Esophagus muscularis mucosa (tissue), 4 donors: ENCODE measurements around the gene VSIG1. TPM values are rescaled to one million over a fixed set of nuclear protein-coding genes. Genes with fewer than 3 reads are reported as not detected.

Source experiments
- DNase-seq: peaks from one replicate; pipeline ENCODE4 v3.0.0-alpha.2; 2017; ENCODE audit errors: extremely low spot score
- H3K27ac ChIP-seq, 4 donors: fragments of 200-600 bp; sonication (generic); replicated peaks in 1 of 4; 1 replicate in 3 of 4; 2 replicates in 1 of 4; pipeline ENCODE4 v1.5.1; 2016 to 2019; ENCODE audit warnings: mild to moderate bottlenecking in 1 of 4
- H3K27me3 ChIP-seq, 4 donors: fragments of 200-600 bp; sonication (generic); one replicate each; pipeline versions ENCODE4 v1.5.1 to v1.6.0; 2016 to 2019
- H3K36me3 ChIP-seq, 4 donors: fragments of 200-600 bp; sonication (generic); one replicate each; pipeline ENCODE4 v1.5.1; 2016 to 2019
- H3K4me1 ChIP-seq, 4 donors: fragments of 200-600 bp; sonication (generic); one replicate each; pipeline ENCODE4 v1.5.1; 2016 to 2019
- H3K4me3 ChIP-seq, 4 donors: fragments of 200-600 bp; sonication (generic); 1 replicate in 2 of 4; 2 replicates in 2 of 4; pipeline ENCODE4 v1.5.1; 2016 to 2019; ENCODE audit warnings: mild to moderate bottlenecking in 4 of 4, moderate library complexity in 1 of 4
- H3K9me3 ChIP-seq, 4 donors: fragments of 200-600 bp; sonication (generic); 1 replicate in 3 of 4; 2 replicates in 1 of 4; pipeline ENCODE4 v1.5.1; 2016 to 2019
- CTCF ChIP-seq, 3 experiments: fragments of 200-600 bp in 2 of 3; fragments of 450-650 bp in 1 of 3; sonication (generic) in 2 of 3; IDR thresholded peaks; one replicate each; pipeline ENCODE4 v1.5.1; 2017 to 2019; ENCODE audit warnings: antibody characterized with exemption in 3 of 3, mild to moderate bottlenecking in 2 of 3, moderate library complexity in 1 of 3
- EP300 ChIP-seq: sonication (generic); formaldehyde crosslinking; IDR thresholded peaks from one replicate; pipeline ENCODE4 v1.6.1; 2017; ENCODE audit warnings: antibody characterized with exemption
- POLR2A ChIP-seq: fragments of 450-650 bp; IDR thresholded peaks from one replicate; pipeline ENCODE4 v1.6.1; 2017; ENCODE audit warnings: antibody characterized with exemption, moderate library complexity, mild to moderate bottlenecking, low read depth
- POLR2AphosphoS5 ChIP-seq, 2 donors: sonication (generic); formaldehyde crosslinking; IDR thresholded peaks; one replicate each; pipeline ENCODE4 v1.6.1; 2017; ENCODE audit warnings: antibody characterized with exemption in 2 of 2
- WGBS: methylation state at CpG from one replicate; pipeline ENCODE4 v1.1.5; 2018; 5-methylcytosine and 5-hydroxymethylcytosine counted together
- intact Hi-C: fragments of 100-400 bp; cut with DNase I; formaldehyde crosslinking; loops from one replicate; pipeline ENCODE4 v1.15.1; 2023
- total RNA-seq, 4 donors: library from RNA; depleted of rRNA; stranded (reverse); fragments of >200 nt; gene quantifications; one replicate each; pipeline versions ENCODE4 v1.1.0 to v1.2.1, GENCODE V29; 2016

The VSIG1 gene
- total RNA-seq, 4 donors from 2014 or later, result 0.17 TPM; not detected in 3

- intact Hi-C loops, result no loop called here
- Histone ChIP-seq H3K4me3 (no peak overlapping the region), H3K36me3 (no peaks in the 10 kb centered on the region), H3K27me3 (peaks cover 0 to 5% (median 0%) of the 10 kb centered on the region in 4 donors), H3K27ac (no peak overlapping the region), H3K4me1 (no peaks in the 10 kb centered on the region), H3K9me3 (no peaks in the 10 kb centered on the region)
- DNase-seq, result no peak
- TF ChIP-seq POLR2AphosphoS5 (IDR thresholded peaks at IDR 0.05) (no peak), POLR2A (no peak), CTCF (IDR thresholded peaks at IDR 0.05) (no peak), EP300 (no peak)
Measured at GRCh38 chrX:108055546-108055945, 10.7 kb downstream of the VSIG1 start.

- TF ChIP-seq POLR2A (no peak), POLR2AphosphoS5 (IDR thresholded peaks at IDR 0.05) (no peak), EP300 (no peak), CTCF (IDR thresholded peaks at IDR 0.05) (no peak)
- Histone ChIP-seq H3K36me3 (no peaks in the 10 kb centered on the region), H3K9me3 (no peaks in the 10 kb centered on the region), H3K27ac (no peak overlapping the region), H3K4me3 (no peak overlapping the region), H3K27me3 (peaks cover 0 to 4% (median 0%) of the 10 kb centered on the region in 4 donors), H3K4me1 (no peaks in the 10 kb centered on the region)
- DNase-seq, result no peak
- 88% methylated on average over 1 of the region's 1 CpG for WGBS
- intact Hi-C loops, result no loop called here
Measured at GRCh38 chrX:108059801-108060200, 14.9 kb downstream of the VSIG1 start.

GRCh38 chrX:108064001-108064400 lies 19.1 kb downstream of the VSIG1 start:
- Histone ChIP-seq H3K36me3 (no peaks in the 10 kb centered on the region), H3K27me3 (peaks cover 0 to 21% (median 0%) of the 10 kb centered on the region in 4 donors), H3K4me3 (no peak overlapping the region), H3K9me3 (no peaks in the 10 kb centered on the region), H3K4me1 (no peaks in the 10 kb centered on the region), H3K27ac (no peak overlapping the region)
- no peak for TF ChIP-seq EP300
- no peak for TF ChIP-seq CTCF (IDR thresholded peaks at IDR 0.05)
- TF ChIP-seq POLR2A, result no peak
- no peak for TF ChIP-seq POLR2AphosphoS5 (IDR thresholded peaks at IDR 0.05)
- WGBS, result 80% methylated on average over 1 of the region's 1 CpG
- intact Hi-C loops, result no loop called here
- DNase-seq, result no peak

- DNase-seq, result no peak
- Histone ChIP-seq H3K9me3 (no peaks in the 10 kb centered on the region), H3K27ac (no peak overlapping the region), H3K27me3 (peaks cover 0 to 21% (median 0%) of the 10 kb centered on the region in 4 donors), H3K36me3 (no peaks in the 10 kb centered on the region), H3K4me3 (no peak overlapping the region), H3K4me1 (no peaks in the 10 kb centered on the region)
- TF ChIP-seq POLR2AphosphoS5 (IDR thresholded peaks at IDR 0.05) (no peak), POLR2A (no peak), EP300 (no peak), CTCF (IDR thresholded peaks at IDR 0.05) (no peak)
- intact Hi-C loops, result no loop called here
- 83% methylated on average over 2 of the region's 2 CpGs for WGBS
Measured at GRCh38 chrX:108064613-108065012, 19.7 kb downstream of the VSIG1 start.

GRCh38 chrX:108068121-108068520 lies 23.3 kb downstream of the VSIG1 start:
- Histone ChIP-seq H3K27ac (no peak overlapping the region), H3K4me1 (no peaks in the 10 kb centered on the region), H3K9me3 (no peaks in the 10 kb centered on the region), H3K36me3 (no peaks in the 10 kb centered on the region), H3K27me3 (peaks cover 0 to 21% (median 0%) of the 10 kb centered on the region in 4 donors), H3K4me3 (no peak overlapping the region)
- intact Hi-C loops, result no loop called here
- no peak for DNase-seq
- 52% methylated on average over 1 of the region's 1 CpG for WGBS
- TF ChIP-seq POLR2AphosphoS5 (IDR thresholded peaks at IDR 0.05) (no peak), CTCF (IDR thresholded peaks at IDR 0.05) (no peak), EP300 (no peak), POLR2A (no peak)
